ENCODE data around the gene PTCRA. TPM values are rescaled to one million over a fixed set of nuclear protein-coding genes. Genes with fewer than 3 reads are reported as not detected.

PTCRA gene
- total and polyA plus RNA-seq, 2 donors from 2014 or later, result not detected

DNA sequence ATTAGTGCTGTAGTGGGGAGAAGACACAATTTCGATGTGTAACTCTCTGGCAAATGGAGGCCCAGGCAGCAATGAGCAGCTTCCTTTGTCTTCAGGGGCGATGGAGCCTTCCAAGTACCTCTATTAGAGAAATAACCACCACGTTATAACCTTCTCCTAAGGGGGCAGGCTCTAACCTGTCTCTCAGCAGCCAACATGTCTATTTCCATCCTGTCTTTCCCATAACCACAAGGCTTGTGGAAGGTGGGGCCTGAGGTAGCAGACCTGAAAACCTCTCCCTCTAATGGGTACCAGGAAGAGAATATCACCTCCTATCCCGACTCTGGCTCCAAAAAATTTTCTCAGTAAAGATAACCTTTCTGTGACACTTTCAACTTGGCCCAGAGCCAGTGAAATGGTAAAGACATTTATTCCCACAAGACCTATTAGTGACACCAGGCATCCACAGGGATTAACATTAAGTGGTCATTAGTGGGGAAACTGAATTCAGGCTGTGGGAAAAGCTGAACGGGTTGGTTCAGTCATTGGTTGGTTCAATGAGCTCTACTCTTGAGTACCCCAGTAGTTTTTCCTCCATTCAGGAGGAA lies 59.2 kb downstream of the PTCRA start:
- H3K27ac ChIP-seq (ENCODE audit: low read depth in 2 of 2, low read length in 2 of 2), result no peak overlapping the region
- H3K4me1 ChIP-seq (ENCODE audit: control insufficient read depth in 2 of 3, insufficient read depth in 2 of 3, low read depth in 1 of 3, low read length in 3 of 3), result peaks cover 0 to 13% (median 6%) of the 10 kb centered on the region in 3 donors
- intact Hi-C loops (cut with DNase I), result no loop called here
- TF ChIP-seq, protein P1, sequence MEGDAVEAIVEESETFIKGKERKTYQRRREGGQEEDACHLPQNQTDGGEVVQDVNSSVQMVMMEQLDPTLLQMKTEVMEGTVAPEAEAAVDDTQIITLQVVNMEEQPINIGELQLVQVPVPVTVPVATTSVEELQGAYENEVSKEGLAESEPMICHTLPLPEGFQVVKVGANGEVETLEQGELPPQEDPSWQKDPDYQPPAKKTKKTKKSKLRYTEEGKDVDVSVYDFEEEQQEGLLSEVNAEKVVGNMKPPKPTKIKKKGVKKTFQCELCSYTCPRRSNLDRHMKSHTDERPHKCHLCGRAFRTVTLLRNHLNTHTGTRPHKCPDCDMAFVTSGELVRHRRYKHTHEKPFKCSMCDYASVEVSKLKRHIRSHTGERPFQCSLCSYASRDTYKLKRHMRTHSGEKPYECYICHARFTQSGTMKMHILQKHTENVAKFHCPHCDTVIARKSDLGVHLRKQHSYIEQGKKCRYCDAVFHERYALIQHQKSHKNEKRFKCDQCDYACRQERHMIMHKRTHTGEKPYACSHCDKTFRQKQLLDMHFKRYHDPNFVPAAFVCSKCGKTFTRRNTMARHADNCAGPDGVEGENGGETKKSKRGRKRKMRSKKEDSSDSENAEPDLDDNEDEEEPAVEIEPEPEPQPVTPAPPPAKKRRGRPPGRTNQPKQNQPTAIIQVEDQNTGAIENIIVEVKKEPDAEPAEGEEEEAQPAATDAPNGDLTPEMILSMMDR (IDR thresholded peaks at IDR 0.05; ENCODE audit: borderline replicate concordance, extremely low read depth, insufficient read depth), result no peak
- no peak overlapping the region for H3K9ac ChIP-seq (ENCODE audit: low read length in 3 of 3)
- FAIRE-seq (no peak), DNase-seq (no peak)
- no peaks in the 10 kb centered on the region for H3K9me3 ChIP-seq (ENCODE audit: control insufficient read depth in 2 of 3, insufficient read depth in 1 of 3, low read length in 3 of 3)
- H3K4me3 ChIP-seq (ENCODE audit: low read length in 3 of 3), result no peak overlapping the region
- peaks cover 0 to 3% (median 0%) of the 10 kb centered on the region in 3 donors for H3K36me3 ChIP-seq (ENCODE audit: control insufficient read depth in 2 of 3, insufficient read depth in 3 of 3, low read length in 3 of 3)
- no peaks in the 10 kb centered on the region for H3K27me3 ChIP-seq (ENCODE audit: control insufficient read depth, insufficient read depth, low read length)

Other genes starting within 250 kb of the PTCRA start
- gene PRPH2, start 193.5 kb upstream of the PTCRA start, total RNA-seq, result 1.6 TPM
- 0.75 TPM for gene PRPH2, start 193.5 kb upstream of the PTCRA start, polyA plus RNA-seq (ENCODE audit: insufficient read depth, low read depth, low replicate concordance)
- gene TBCC, start 169.9 kb upstream of the PTCRA start, total RNA-seq, result 21.2 TPM
- gene TBCC, start 169.9 kb upstream of the PTCRA start, polyA plus RNA-seq (ENCODE audit: insufficient read depth, low read depth, low replicate concordance), result 17.6 TPM
- gene BICRAL, start 134.0 kb upstream of the PTCRA start, total RNA-seq, result 20.9 TPM
- gene BICRAL, start 134.0 kb upstream of the PTCRA start, polyA plus RNA-seq (ENCODE audit: insufficient read depth, low read depth, low replicate concordance), result 2.7 TPM
- 80.7 TPM for gene RPL7L1, start 36.4 kb upstream of the PTCRA start, total RNA-seq
- 47.0 TPM for gene RPL7L1, start 36.4 kb upstream of the PTCRA start, polyA plus RNA-seq (ENCODE audit: insufficient read depth, low read depth, low replicate concordance)
- gene CNPY3, start 13.4 kb downstream of the PTCRA start, total RNA-seq, result 49.9 TPM
- 40.1 TPM for gene CNPY3, start 13.4 kb downstream of the PTCRA start, polyA plus RNA-seq (ENCODE audit: insufficient read depth, low read depth, low replicate concordance)
- 0.54 TPM for gene GNMT, start 44.7 kb downstream of the PTCRA start, total RNA-seq
- 1.9 TPM for gene GNMT, start 44.7 kb downstream of the PTCRA start, polyA plus RNA-seq (ENCODE audit: insufficient read depth, low read depth, low replicate concordance)
- 22.6 TPM for gene PEX6, start 63.1 kb downstream of the PTCRA start, total RNA-seq
- gene PEX6, start 63.1 kb downstream of the PTCRA start, polyA plus RNA-seq (ENCODE audit: insufficient read depth, low read depth, low replicate concordance), result 18.0 TPM
- 22.6 TPM for gene PPP2R5D, start 68.5 kb downstream of the PTCRA start, total RNA-seq
- 21.8 TPM for gene PPP2R5D, start 68.5 kb downstream of the PTCRA start, polyA plus RNA-seq (ENCODE audit: insufficient read depth, low read depth, low replicate concordance)
- gene MEA1, start 97.9 kb downstream of the PTCRA start, total RNA-seq, result 53.2 TPM
- gene MEA1, start 97.9 kb downstream of the PTCRA start, polyA plus RNA-seq (ENCODE audit: insufficient read depth, low read depth, low replicate concordance), result 149 TPM
- gene KLHDC3, start 98.2 kb downstream of the PTCRA start, total RNA-seq, result 52.6 TPM
- gene KLHDC3, start 98.2 kb downstream of the PTCRA start, polyA plus RNA-seq (ENCODE audit: insufficient read depth, low read depth, low replicate concordance), result 90.0 TPM
- gene RRP36, start 105.6 kb downstream of the PTCRA start, total RNA-seq, result 49.2 TPM
- 55.2 TPM for gene RRP36, start 105.6 kb downstream of the PTCRA start, polyA plus RNA-seq (ENCODE audit: insufficient read depth, low read depth, low replicate concordance)
- gene CUL7, start 137.8 kb downstream of the PTCRA start, total RNA-seq, result 24.5 TPM
- 10.1 TPM for gene CUL7, start 137.8 kb downstream of the PTCRA start, polyA plus RNA-seq (ENCODE audit: insufficient read depth, low read depth, low replicate concordance)
- 56.6 TPM for gene MRPL2, start 143.4 kb downstream of the PTCRA start, total RNA-seq
- gene MRPL2, start 143.4 kb downstream of the PTCRA start, polyA plus RNA-seq (ENCODE audit: insufficient read depth, low read depth, low replicate concordance), result 127 TPM
- 33.7 TPM for gene KLC4, start 143.6 kb downstream of the PTCRA start, total RNA-seq
- gene KLC4, start 143.6 kb downstream of the PTCRA start, polyA plus RNA-seq (ENCODE audit: insufficient read depth, low read depth, low replicate concordance), result 39.0 TPM
- 55.2 TPM for gene PTK7, start 160.3 kb downstream of the PTCRA start, total RNA-seq
- gene PTK7, start 160.3 kb downstream of the PTCRA start, polyA plus RNA-seq (ENCODE audit: insufficient read depth, low read depth, low replicate concordance), result 26.0 TPM